ENCODE results near the gene AUTS2.

Gene AUTS2

DNA sequence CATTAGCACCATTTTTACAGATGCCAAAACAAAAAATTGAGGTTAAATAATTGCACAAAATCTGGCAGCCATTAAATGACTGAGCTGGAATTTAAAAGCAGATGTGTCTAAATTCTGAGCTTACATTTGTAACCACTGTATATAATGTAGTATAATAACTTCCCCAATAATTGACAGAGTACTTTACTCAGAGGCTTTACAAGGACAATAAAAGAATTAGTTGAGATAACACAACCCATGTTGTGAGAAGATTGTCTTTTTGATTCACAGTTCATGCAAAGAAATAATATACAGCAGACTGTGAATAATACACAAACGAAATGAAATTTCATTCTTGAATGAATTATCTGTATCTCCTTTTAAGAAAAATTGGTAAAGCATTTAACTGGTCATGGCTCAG lies 417.1 kb downstream of the AUTS2 start:
- no peak for DNase-seq

DNA sequence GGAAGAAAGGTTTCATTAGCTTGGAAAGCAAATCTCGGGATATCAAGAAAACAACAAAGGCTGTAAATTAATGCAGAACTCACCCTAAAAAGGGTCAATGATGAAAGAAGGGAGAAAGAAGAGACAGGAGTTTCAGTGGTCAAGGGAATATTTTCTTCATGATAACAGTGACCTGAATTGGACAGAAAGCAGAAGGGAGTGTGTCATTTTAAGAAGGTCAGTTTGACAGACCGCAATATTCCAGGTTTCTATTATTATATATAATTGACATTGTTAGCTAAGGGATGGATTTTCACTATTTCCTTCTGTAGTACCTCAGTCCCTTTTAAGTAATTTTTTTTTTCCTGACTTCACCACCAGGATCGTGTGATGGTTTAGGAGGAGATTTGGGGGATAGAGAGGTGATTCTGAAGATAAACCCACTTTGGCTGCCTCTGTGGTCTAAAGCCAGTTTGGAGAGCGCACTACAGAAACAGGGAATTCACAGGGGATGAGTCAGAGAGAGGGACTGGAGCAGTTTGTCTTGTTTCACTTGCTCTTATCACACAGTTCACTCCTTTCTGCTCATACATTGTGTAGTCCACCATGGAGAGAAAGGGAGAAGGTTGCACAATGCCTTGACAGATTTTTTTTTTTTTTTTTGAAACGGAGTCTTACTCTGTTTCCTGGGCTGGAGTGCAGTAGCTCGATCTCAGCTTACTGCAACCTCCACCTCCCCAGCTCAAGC lies 417.9 kb downstream of the AUTS2 start:
- DNase-seq, result no peak

DNA sequence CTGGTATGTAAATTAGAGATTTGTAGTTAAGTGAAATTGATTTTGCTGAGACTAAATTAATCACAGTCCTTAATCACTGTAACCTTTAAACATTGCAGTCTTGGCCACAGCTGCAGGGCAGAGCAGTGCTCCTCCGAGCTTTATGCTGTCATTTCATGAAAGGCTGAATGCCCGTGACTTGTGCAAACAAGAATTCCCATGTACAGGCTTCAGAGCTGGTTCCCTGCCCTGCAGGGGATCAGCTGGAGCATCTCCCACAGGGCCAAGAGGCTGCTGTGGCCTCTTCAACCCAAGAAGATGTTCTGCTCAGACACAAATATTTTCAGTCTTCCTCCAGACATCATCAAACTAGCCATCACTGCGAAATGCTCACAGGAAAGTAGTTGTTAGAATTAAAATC lies 419.1 kb downstream of the AUTS2 start:
- no peak for DNase-seq

DNA sequence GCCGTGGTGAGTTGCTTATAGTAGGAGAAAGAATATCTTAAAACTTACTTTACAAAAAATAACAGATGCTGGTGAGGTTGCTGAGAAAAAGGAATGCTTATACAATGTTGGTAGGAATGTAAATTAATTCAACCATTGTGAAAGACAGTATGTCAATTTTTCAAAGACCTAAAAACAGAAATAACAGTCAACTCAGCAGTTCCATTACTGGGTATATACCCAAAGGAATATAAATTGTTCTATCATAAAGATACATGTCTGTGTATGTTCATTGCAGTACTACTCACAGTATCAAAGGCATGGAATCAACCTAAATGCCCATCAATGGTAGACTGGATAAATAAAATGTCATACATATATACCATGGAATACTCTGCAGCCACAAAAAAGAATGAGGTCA lies 420.4 kb downstream of the AUTS2 start:
- no peak for DNase-seq

DNA sequence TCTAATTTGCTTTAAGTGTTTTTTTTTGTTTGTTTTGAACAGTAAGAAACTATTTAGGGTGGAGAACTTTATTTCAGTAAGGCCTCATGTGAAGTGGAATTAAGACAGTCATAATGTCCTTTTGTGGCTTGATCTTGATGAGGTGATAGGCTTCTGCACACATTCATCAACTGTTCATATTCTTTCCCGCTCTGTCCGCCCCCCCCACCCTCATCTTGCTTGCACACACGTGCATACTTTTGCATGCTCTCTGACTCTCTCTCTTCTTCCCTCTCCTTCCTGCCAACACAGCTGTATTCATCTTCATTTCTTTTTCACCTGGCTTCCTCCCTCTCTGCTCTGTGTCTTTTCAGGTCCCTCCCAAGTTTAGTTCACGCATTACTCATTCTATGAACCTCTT lies 429.6 kb downstream of the AUTS2 start:
- DNase-seq, result no peak

DNA sequence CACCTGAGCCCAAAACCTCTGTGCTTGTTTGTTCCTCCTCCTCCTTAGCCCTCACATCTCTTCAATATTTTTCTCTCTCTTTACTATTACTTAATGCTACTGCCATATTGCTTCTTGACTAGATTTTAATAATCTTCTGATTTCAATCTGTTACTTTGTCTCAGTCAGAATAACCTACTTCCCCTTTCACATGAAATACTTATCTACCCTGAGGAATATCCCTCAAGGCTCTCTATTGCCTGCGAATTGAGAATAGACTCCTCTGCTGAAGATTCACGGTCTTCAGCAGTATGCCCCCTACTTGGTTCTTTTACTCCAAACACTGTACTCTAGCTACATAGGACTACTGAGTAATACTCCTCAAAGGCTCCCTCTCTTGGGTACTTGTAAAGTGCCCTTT lies 430.3 kb downstream of the AUTS2 start:
- no peak for DNase-seq

DNA sequence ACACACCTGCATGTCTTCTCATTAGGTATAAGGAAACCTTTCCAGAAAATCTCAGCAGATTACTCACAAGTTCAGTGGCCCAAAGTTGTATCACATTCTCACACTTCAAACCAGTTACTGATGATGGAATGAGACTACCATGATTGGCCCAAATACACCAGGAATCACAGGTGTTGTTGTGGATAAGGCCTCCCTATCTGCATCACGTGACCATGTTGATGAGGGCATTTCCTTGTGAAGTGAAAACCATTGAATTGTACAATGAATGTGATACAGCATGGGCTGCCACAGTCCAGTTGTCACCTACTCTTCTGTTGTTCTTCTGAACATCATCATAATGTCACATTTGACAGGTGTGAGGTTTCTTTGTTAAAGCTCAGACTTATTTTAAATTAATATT lies 431.7 kb downstream of the AUTS2 start:
- DNase-seq, result no peak

DNA sequence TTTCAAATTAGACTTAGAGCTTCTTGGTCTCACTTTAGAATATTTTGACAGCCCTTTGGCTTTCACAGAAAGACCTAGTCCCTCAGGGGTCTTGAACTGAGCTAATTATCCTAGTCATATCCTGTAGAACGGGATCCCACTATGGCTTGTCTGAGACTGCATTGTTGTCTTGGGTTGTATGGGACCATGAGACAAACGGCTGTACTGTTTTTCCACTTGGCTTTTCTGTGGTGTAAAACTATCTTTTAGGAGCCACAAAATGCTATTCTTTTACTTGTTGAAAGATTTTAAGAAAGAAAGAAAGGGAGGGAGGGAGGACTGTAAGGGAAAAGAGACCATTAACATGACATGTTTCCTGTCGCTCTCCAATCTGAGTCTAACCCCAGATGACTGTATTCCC lies 432.5 kb downstream of the AUTS2 start:
- no peak for DNase-seq

DNA sequence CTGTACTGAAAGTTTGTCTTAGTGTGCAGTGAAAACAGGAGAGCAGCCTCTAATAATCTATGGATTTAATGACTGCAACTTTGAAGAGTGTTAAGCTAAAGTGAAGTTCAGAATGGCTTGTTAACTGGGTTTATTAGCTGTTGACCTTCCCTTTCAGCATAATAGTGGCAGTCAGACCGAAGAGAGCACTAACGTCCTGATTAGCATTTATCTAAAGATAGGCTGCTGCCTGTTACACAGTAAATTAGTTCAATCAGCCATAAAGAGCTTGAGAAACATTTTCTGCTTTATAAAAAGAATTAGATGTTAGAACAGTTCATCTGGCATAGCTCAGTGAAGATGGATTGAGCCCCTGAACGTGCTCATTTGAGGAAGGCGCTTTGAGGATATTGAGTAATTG lies 433.0 kb downstream of the AUTS2 start:
- no peak for DNase-seq

DNA sequence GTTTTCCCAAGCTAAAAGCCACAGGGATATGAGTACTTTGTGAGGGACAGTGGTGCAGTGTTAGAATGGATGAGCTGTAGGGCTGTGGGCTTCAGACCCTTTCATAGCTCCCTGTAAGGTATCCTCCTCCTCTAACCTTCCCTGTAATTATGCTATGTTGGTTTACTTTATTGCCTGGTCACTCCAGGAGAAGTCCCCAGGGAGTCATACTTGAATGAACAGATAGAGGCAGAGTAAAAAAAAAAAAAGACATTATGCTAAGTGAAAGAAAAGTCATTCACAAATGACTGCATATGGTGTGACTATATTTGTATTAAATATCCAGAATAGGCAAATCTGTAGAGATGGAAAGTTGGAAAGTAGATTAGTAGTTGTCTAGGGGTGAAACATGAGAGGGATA lies 434.4 kb downstream of the AUTS2 start:
- DNase-seq, result no peak

DNA sequence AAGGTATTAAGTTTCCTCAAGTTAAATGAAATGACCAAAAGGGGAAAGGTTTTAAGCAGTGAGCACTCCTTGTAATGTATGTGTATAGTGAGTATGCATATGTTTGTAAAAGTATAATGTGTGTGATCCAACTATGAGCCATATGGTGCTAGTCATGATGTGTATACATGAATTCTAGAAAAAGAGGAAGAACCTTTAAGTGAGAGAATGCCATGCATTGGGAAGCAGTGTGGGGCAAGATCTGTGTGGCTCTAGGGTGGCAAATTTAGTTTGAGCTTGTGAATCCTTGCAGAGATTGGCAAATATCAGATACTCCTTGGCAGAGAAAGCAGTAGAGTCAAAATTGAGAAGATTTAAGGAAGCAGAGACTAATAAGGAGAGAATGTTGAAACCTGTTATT lies 435.0 kb downstream of the AUTS2 start:
- DNase-seq, result no peak

DNA sequence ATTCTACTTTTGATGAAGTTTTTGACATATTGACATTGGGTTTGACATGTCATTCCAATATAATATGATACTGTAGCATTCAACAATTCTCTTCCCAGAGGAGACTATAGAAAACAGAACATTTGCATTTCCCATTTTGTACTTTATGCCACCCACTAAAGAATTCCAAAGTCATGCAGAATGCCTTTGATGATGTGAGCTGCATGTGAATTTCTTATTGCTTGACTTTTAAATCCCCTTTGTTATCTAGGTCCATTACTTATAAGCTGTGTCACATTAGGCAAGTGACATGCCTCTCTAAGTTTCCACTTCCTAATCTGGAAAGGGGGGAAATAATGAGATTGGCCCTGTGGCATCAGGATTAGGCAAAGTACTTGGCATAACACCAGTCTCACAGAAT lies 436.7 kb downstream of the AUTS2 start:
- DNase-seq, result no peak

DNA sequence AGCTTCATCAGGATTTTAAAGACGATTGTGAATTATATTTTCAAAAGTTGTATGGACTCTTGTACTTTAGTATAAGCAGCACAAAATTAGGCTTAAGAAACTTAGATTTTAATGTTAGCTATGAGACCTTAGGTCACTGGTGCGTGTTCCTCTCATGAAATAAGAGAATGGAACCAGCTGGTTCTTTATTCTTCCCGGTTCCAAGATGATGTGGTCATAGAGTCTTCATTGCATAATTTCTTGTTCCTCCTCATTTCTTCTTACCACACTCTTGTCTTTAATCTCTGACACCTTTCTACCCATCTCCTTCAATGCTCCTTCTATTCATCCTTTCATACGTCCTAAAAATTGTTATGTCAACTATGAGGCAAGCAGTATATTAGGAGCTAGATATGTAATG lies 437.2 kb downstream of the AUTS2 start:
- no peak for DNase-seq

DNA sequence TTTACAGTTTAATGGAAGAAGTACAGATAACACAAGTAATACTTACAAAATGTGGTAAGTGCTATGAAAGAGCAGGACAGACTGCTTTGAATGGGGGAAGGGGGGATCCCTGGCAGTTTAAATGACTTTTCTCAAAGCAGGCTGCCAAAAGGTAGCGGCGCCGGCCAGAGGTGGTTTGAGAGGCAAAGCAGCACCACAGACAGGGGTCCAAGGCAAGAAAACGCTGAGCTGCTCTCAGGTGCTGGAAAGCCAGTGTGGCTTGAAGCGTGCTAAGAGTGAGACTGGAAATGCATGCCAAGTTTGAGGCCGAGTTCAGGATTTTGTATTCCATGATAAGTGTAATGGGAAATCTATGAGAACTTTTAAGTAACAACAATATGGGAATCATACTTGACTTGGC lies 437.7 kb downstream of the AUTS2 start:
- DNase-seq, result no peak

DNA sequence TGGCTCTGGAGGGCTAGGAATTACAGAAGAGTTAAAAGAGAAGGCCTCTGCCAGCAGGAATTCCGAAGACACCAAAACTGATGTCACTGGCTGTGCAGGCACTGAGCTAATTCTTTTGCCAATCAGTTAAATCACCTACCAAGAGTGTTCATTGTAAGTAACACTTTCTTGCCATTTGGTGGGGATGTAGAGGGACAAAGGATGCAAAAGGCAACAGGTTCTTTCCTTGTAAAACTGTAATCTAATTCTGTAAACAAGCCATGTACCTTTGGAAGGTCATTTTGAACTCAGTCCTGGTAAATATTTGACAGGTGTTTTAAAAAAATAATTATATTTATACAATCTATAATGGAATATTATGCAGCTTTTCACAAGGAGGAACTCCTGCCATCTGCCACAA lies 438.4 kb downstream of the AUTS2 start:
- no peak for DNase-seq

DNA sequence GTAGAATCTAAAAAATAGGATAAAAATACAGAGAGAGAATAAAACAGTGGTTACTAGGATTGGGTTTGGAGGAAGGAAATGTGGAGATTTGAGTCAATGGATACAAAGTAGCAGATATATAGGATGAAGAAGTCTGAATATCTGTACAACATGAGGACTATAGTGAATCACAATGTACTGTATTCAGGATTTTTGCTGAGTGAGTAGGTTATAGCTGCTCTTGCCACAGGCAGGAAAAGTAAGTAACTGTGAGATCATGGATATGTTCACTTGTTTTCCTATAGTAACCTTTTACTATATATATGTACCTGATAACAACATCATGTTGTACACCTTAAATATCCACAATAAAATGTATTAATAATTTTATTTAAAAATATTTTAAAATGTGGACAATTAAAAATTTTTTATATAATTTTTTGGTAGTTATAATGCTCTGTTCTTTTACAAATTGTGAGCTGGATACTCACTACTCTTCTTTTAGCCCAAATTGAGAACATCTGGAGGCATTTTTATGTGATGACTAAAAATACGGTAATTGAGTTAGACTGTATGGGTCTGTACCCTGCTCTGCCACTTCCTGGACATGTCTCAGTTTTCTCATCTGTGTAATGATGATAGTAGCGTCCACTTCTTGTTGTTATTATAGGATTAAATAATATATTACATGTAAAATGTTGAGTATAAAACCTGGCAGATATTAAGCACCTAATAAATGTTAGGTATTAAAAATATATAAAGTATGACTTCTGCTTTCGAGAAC lies 439.1 kb downstream of the AUTS2 start:
- no peak for DNase-seq

DNA sequence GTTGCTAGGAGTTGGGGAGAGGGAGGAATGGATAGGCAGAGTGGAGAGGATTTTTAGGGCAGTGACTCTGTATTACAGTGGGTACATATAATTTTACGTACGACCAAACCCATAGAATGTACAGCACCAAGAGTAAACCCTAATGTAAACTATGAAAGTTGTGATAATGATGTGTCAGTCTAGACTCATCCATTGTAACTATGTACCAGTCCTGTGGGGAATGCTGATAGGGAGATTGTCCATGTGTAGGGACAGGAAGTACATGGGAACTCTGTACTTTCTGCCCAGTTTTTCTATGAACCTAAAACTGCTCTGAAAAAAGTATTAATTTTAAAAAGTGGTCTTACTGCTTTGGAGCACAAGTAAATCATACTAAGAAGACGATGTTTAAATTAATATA lies 441.8 kb downstream of the AUTS2 start:
- no peak for DNase-seq

DNA sequence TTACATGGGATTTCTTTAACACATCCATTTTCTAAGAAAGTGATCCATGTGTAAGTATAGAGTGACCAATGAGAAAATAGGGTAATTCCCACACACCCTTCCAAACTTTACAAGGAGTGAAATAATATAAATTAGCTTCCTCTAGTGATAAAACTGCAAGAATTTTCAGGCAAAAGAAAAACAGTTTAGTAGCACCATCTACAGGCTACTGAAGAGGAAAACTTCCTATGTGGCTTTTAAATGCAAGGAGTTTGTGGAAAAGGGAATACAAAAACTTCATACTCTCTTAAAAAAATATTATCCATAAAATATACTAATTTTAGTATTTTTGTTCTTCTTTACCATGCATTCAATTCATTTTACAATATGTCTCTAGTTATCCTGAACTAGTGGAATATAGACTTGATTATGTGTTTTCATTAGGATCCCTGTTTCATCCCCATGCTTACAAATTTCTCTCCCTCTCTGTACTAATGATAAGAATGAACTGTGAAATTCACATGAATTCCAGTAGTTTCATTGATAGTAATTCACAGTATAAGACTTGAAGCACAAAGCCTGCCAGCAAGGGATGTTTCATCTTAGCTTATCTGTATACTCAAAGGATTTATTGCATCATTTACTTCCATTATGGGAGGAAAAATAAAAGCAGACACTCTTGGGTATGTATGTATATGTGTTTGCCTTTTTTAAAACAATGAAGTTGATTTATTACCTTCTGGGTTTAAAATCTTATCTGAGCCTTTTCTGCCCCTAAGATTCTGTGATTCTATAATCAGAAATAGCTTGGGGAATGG lies 442.9 kb downstream of the AUTS2 start:
- DNase-seq, result no peak

DNA sequence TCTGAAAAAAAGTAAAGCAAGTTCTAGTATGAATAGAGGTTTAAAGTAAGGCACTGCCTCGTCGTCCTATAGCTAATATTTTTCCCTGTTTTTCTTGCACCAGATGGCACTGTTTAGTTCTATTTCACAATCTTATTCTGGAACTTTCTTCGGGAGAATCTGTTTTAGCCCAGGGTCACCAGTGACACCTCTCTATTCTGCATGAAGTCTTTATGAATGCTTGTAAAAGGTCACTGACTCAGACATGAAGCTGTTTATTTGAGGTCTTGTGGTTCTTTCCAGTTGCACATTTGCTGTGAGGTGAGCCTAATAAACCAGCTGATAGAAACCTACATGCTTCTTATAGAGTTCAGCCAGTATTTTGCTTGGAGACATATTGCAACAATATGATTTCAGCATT lies 444.3 kb downstream of the AUTS2 start:
- DNase-seq, result no peak

DNA sequence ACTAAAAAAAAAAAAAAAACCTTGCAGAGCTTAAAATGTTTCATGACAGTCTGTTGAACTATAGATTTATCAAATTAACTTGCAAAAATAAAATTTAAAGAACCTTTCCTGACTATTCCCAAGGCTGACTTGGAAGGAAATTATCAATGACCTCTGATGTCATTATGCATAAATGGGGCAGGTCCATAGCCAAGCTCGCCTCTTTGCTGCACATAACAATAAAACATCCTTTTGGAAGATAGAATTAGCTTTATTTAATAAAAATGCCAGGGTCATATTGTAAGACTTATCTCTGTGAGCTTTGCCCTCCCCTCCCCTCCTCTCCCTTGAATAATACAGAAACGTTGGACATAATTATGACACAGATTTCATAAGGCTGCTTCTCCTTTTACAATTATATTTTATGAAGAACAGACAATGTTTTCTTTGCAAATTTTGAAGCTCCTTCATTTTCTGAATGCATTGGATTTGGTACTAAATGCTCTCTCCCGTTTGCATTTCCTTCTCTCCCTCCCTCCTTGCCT lies 444.8 kb downstream of the AUTS2 start:
- no peak for DNase-seq

DNA sequence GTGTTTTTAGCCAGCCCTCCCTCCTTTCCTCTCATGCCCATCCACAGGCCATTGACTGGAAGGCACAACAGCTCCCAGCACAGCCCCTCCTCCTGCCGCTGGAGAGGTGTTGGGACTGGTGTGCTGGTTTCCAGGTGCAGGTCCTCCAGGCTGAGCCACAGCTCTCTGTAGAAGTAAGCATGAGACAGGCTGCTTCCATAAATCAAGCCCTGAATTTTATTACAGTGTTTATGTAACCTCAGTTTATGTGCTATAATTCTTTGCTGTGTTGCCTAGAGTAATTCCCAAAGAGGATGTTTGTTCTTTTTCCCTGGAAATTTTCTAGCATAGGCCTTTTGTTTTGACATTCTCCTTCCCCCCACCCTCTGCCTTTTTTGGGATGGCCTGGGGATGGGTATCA lies 445.8 kb downstream of the AUTS2 start:
- DNase-seq, result no peak

DNA sequence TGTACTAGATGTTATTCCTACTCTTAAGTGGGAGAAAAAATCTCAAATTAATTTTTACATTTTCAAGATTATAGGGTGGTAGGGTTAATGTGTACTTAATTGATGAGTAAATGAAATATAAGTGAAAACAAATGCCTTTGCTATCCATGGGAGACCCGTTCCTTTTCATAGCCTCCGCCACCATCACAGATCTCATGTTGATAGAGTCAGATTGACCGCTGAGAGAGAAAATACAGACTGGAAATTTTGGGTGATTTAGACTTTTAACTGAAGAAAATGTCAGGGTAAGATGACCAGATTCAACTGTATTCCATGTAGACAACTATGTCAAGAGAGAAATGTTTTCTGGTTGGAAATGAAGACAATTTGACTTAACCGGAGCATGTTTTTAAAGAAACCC lies 446.2 kb downstream of the AUTS2 start:
- no peak for DNase-seq

DNA sequence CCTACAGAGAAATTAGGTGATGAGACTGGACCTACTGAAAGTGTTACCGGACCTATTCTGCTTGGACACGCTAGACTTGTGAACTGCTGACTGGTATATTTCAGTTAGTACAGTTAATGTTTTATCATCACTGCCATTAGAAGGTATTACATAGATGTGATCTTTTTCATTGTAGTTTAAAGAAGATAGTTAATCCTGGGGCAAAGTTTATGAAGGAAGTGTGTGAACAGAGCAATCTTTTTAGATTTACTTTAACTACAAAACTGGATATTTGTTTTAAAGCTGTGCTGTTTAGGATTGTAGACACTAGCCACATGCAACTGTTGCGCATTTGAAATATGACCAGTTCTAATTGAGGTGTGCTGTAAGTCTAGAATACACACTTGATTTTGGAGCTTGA lies 446.7 kb downstream of the AUTS2 start:
- DNase-seq, result no peak

DNA sequence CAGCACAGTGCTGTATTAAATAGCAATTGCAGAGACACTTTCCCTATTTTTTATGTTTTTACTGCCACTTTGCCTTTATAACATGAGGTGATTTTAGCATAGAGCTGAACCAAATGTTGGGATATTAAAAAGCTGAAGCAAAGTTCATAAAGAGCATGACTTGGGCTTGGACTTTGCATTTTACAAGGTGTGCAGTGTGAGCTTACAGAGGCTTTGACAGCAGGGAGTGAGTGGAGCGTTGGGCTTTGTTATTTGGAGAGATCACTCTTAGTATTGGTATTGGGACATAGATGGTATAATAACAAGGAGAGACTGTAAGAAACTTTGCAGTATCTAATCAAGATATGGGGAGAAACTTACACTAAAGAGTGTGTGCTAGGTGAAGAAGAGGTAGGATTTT lies 449.1 kb downstream of the AUTS2 start:
- DNase-seq, result no peak
